NCI-H446 treated with DMSO at 0.1 percent for 48 hours (cell line): ENCODE measurements around the gene TSPAN4.

Source experiments
- DNase-seq: peaks from one replicate; lab custom pipeline; 2025; lab: John Stamatoyannopoulos, UW

Gene TSPAN4

GRCh38 chr11:911031-911889 lies 68.6 kb downstream of the TSPAN4 start:
- no peak for DNase-seq

GRCh38 chr11:911890-912219 lies 69.2 kb downstream of the TSPAN4 start:
- no peak for DNase-seq

- DNase-seq, result no peak
Measured at GRCh38 chr11:912266-912665, 69.6 kb downstream of the TSPAN4 start.

- DNase-seq, result no peak
Measured at GRCh38 chr11:913043-913442, 70.4 kb downstream of the TSPAN4 start.

GRCh38 chr11:914204-914603 lies 71.6 kb downstream of the TSPAN4 start:
- no peak for DNase-seq

GRCh38 chr11:914747-915501 lies 72.3 kb downstream of the TSPAN4 start:
- no peak for DNase-seq
